HG02610 (cell line): ENCODE measurements around the gene PAN2.
"Not testable (repeated sequence)": the region's sequence is repeated elsewhere in the genome, so short reads cannot be mapped to it uniquely, and the experiment has no call there.

Source experiments
- ATAC-seq: cut with Tn5 transposase; IDR thresholded peaks from one replicate; pipeline ENCODE4 v1.9.1; 2021; ENCODE audit warnings: mild to moderate bottlenecking, moderate library complexity; ENCODE audit not compliant: unreplicated experiment

Gene PAN2

GRCh38 chr12:56315249-56315621 is 18.6 kb downstream of the PAN2 start:
- no peak for ATAC-seq

- no peak for ATAC-seq
These were observed 22.8 kb downstream of the PAN2 start for GRCh38 chr12:56311003-56311402.

- ATAC-seq: no peak
These were observed 25.1 kb downstream of the PAN2 start for GRCh38 chr12:56308714-56309113.

GRCh38 chr12:56307221-56307965 is 26.4 kb downstream of the PAN2 start:
- ATAC-seq: no peak

GRCh38 chr12:56304872-56305590 is 28.8 kb downstream of the PAN2 start:
- no peak for ATAC-seq

GRCh38 chr12:56304276-56304675 is 29.5 kb downstream of the PAN2 start:
- no peak for ATAC-seq

GRCh38 chr12:56300644-56301464 is 32.9 kb downstream of the PAN2 start:
- ATAC-seq: no peak

GRCh38 chr12:56299853-56300643 is 33.8 kb downstream of the PAN2 start, which contains the start of gene CS:
Gene CS (minus strand): TSS chr12:56300330. CDS start chr12:56300201, 129 bp downstream.
- ATAC-seq: peak; percentile 94

GRCh38 chr12:56299308-56299852 is 34.4 kb downstream of the PAN2 start:
- ATAC-seq: no peak

GRCh38 chr12:56298828-56299227 is 35.0 kb downstream of the PAN2 start:
- no peak for ATAC-seq

GRCh38 chr12:56297400-56297799 is 36.4 kb downstream of the PAN2 start:
- no peak for ATAC-seq

GRCh38 chr12:56296295-56296694 is 37.5 kb downstream of the PAN2 start:
- ATAC-seq: no peak

- ATAC-seq: no peak
These were observed 40.0 kb downstream of the PAN2 start for GRCh38 chr12:56293795-56294194.

GRCh38 chr12:56288705-56289387 is 45.0 kb downstream of the PAN2 start:
- no peak for ATAC-seq

- ATAC-seq: no peak
These were observed 47.6 kb downstream of the PAN2 start for GRCh38 chr12:56286044-56286830.

- not testable (repeated sequence) for ATAC-seq
These were observed 49.5 kb downstream of the PAN2 start for GRCh38 chr12:56284263-56284662.

- no peak for ATAC-seq
These were observed 51.2 kb downstream of the PAN2 start for GRCh38 chr12:56282579-56282978.

- no peak for ATAC-seq
These were observed 51.8 kb downstream of the PAN2 start for GRCh38 chr12:56282030-56282429.

GRCh38 chr12:56280849-56281248 is 53.0 kb downstream of the PAN2 start:
- ATAC-seq: no peak
